OCI-LY7 (cell line): Measurements from ENCODE around the gene ZNF441. TPM values are rescaled to one million over a fixed set of nuclear protein-coding genes. Genes with fewer than 3 reads are reported as not detected.
A peak's percentile ranks its signal among the peaks of the same experiment; 100 is the strongest.

ENCODE experiments used
- BruUV-seq: library from RNA; stranded (reverse); fragments of 400-500 nt; replicated peaks from 2 replicates; lab custom pipeline; 2021; lab: Mats Ljungman, UMichigan
- CTCF ChIA-PET: fragments of 300-600 bp; sonication (Branson Sonifier 250); formaldehyde crosslinking; loops from one replicate; lab custom pipeline; 2022; ENCODE audit warnings: antibody characterized with exemption; ENCODE audit not compliant: unreplicated experiment; lab: Charles Lee
- POLR2A ChIA-PET: fragments of 300-600 bp; sonication (Branson Sonifier 250); formaldehyde crosslinking; loops from one replicate; lab custom pipeline; 2022; ENCODE audit warnings: antibody characterized with exemption; lab: Charles Lee
- DNase-seq: peaks from one replicate; pipeline ENCODE4 v3.0.0-alpha.2; 2015; ENCODE audit warnings: low spot score
- H2AFZ ChIP-seq: fragments of 200-600 bp; sonication (generic), shearing (Covaris generic); 2 replicates; pipeline ENCODE4 v1.6.1; 2014; ENCODE audit warnings: mild to moderate bottlenecking, antibody characterized with exemption, low read length, moderate library complexity
- H3K27ac ChIP-seq: fragments of 200-600 bp; sonication (generic); 2 replicates; pipeline ENCODE4 v1.5.1; 2014; ENCODE audit warnings: mixed run types, low read depth, mild to moderate bottlenecking, moderate library complexity, low read length, inconsistent platforms; ENCODE audit not compliant: poor library complexity, severe bottlenecking
- H3K36me3 ChIP-seq: fragments of 200-600 bp; sonication (generic); 2 replicates; pipeline ENCODE4 v1.6.1; 2014; ENCODE audit warnings: mild to moderate bottlenecking, antibody characterized with exemption, low read length, moderate library complexity, mixed read lengths; ENCODE audit not compliant: insufficient read depth
- H3K4me1 ChIP-seq: fragments of 200-600 bp; sonication (generic); 2 replicates; pipeline ENCODE4 v1.5.1; 2014; ENCODE audit warnings: mild to moderate bottlenecking, low read length; ENCODE audit not compliant: insufficient read depth, poor library complexity, severe bottlenecking
- H3K4me2 ChIP-seq: fragments of 200-600 bp; sonication (generic); 2 replicates; pipeline ENCODE4 v1.6.1; 2014; ENCODE audit warnings: mild to moderate bottlenecking, low read length
- H3K4me3 ChIP-seq: fragments of 200-600 bp; sonication (generic); 2 replicates; pipeline ENCODE4 v1.5.1; 2014; ENCODE audit warnings: mild to moderate bottlenecking, low read depth, low read length; ENCODE audit not compliant: poor library complexity, severe bottlenecking
- H3K79me2 ChIP-seq: fragments of 200-600 bp; sonication (generic); 2 replicates; pipeline ENCODE4 v1.6.1; 2016; ENCODE audit warnings: low read depth, mild to moderate bottlenecking, low read length, moderate library complexity, mixed read lengths; ENCODE audit not compliant: insufficient read depth
- H3K9me2 ChIP-seq: fragments of 200-600 bp; sonication (generic); 2 replicates; pipeline ENCODE4 v1.6.1; 2016; ENCODE audit warnings: mild to moderate bottlenecking, low read length, mixed read lengths; ENCODE audit not compliant: insufficient read depth
- H3K9me3 ChIP-seq: fragments of 200-600 bp; sonication (generic); 2 replicates; pipeline ENCODE4 v1.6.1; 2014; ENCODE audit warnings: mild to moderate bottlenecking, mixed run types, low read length, mixed read lengths
- H4K20me1 ChIP-seq: fragments of 200-600 bp; sonication (generic); 2 replicates; pipeline ENCODE4 v1.6.1; 2014; ENCODE audit warnings: mild to moderate bottlenecking, antibody characterized with exemption, low read length, moderate library complexity, mixed read lengths; ENCODE audit not compliant: insufficient read depth
- EZH2phosphoT487 ChIP-seq: fragments of 200-600 bp; sonication (generic); IDR thresholded peaks from 2 replicates; pipeline ENCODE4 v1.6.1; 2018; ENCODE audit warnings: low read depth, borderline replicate concordance, mild to moderate bottlenecking, mixed run types, antibody characterized with exemption, low read length, moderate library complexity, mixed read lengths
- intact Hi-C: fragments of 100-400 bp; cut with micrococcal nuclease; formaldehyde crosslinking; loops from one replicate; pipeline ENCODE4 v1.10.0; 2022; ENCODE audit not compliant: unreplicated experiment
- total RNA-seq, 2 experiments: library from RNA; depleted of rRNA in 1 of 2; stranded (reverse); fragments of >200 nt in 1 of 2; shearing (Covaris generic) in 1 of 2; gene quantifications; 2 replicates each; pipeline ENCODE4 v1.2.3, GENCODE V29; 2014 to 2022
- TF ChIP-seq, protein P1 (sequence below): fragments of 200-600 bp; sonication (generic); conservative IDR thresholded peaks from 2 replicates; pipeline ENCODE4 v1.5.1; 2014; ENCODE audit warnings: mild to moderate bottlenecking, antibody characterized with exemption, low read length, moderate library complexity, mixed read lengths

The ZNF441 gene
- total RNA-seq, 2 experiments from 2014 or later: 8.4 to 14.5 TPM

DNA sequence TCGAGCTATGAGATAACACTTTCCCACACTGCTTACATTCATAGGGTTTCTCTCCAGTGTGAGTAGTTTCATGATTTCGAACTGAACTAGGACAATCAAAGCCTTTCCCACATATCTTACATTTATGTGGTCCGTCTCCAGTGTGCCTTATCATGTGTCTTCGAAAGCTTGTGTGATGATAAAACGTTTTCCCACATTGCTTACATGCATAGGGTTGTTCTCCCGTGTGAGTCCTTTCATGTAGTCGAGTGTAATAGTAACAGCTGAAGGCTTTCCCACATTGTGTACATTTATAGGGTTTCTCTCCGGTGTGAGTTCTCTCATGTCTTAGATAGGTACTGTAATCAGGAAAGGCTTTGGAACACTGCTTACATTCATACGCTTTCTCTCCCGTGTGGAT, 44.4 kb upstream of the ZNF441 start:
- intact Hi-C loops: no loop called here
- POLR2A ChIA-PET: no interaction called here
- no peak overlapping the region for H3K4me2 ChIP-seq
- H3K27ac ChIP-seq: no peak overlapping the region
- TF ChIP-seq, protein P1, sequence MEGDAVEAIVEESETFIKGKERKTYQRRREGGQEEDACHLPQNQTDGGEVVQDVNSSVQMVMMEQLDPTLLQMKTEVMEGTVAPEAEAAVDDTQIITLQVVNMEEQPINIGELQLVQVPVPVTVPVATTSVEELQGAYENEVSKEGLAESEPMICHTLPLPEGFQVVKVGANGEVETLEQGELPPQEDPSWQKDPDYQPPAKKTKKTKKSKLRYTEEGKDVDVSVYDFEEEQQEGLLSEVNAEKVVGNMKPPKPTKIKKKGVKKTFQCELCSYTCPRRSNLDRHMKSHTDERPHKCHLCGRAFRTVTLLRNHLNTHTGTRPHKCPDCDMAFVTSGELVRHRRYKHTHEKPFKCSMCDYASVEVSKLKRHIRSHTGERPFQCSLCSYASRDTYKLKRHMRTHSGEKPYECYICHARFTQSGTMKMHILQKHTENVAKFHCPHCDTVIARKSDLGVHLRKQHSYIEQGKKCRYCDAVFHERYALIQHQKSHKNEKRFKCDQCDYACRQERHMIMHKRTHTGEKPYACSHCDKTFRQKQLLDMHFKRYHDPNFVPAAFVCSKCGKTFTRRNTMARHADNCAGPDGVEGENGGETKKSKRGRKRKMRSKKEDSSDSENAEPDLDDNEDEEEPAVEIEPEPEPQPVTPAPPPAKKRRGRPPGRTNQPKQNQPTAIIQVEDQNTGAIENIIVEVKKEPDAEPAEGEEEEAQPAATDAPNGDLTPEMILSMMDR: no peak
- TF ChIP-seq EZH2phosphoT487: no peak
- no peaks in the 10 kb centered on the region for H3K9me3 ChIP-seq
- no peak overlapping the region for H2AFZ ChIP-seq
- H3K9me2 ChIP-seq: no peaks in the 10 kb centered on the region
- peaks cover 52% of the 10 kb centered on the region for H3K36me3 ChIP-seq
- no peaks in the 10 kb centered on the region for H3K4me1 ChIP-seq
- DNase-seq: no peak
- H3K79me2 ChIP-seq: no peaks in the 10 kb centered on the region
- BruUV-seq: no TSS peak
- CTCF ChIA-PET: no interaction called here
- no peaks in the 10 kb centered on the region for H4K20me1 ChIP-seq
- H3K4me3 ChIP-seq: no peak overlapping the region

DNA sequence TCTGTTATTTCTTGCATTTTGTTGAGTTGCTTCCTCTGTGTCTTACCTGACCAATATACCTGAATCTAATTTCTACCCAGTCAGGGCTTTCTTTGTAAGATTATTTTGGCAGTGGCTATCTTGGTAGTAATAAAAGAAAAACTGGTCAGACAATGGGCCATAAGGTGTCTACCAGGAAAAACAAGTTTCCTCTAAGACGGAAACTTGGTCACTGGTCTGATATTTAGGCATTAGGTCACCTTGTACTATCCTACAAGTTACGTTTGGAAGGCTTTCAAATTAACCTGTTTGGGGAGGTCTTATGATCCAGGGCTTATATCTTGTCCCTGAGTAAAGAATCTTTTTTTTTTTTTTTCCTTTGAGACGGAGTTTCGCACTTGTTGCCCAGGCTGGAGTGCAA, 37.2 kb upstream of the ZNF441 start:
- intact Hi-C loops: no loop called here
- BruUV-seq: no TSS peak

DNA sequence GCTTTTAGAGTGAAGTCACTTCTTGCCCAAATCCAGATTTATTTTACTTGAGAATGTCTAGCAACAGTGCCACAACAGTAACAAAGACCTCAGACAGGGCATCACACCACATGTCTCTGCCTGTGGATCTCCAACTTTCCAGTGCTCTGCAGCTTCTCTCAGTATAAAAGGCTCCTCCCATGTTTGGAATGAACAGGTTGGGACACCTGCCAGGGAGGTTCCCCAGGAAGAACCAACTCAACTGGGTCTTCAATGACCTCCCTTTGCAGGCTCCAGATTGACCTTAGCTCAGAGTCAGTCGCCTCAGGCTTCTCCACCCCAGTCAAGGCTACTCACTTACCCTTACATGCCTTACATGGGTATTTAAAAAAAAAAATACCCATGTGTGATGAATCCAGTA, 31.4 kb upstream of the ZNF441 start:
- Histone ChIP-seq H3K4me2 (no peak overlapping the region), H3K36me3 (peaks cover 5% of the 10 kb centered on the region; the same call in 1 of the 2 replicates), H3K9me2 (no peaks in the 10 kb centered on the region), H4K20me1 (no peaks in the 10 kb centered on the region), H3K27ac (no peak overlapping the region), H2AFZ (no peak overlapping the region), H3K4me1 (peaks cover 19% of the 10 kb centered on the region), H3K9me3 (no peaks in the 10 kb centered on the region), H3K4me3 (no peak overlapping the region), H3K79me2 (no peaks in the 10 kb centered on the region)
- intact Hi-C loops: no loop called here
- no peak for TF ChIP-seq EZH2phosphoT487
- TF ChIP-seq, protein P1: no peak
- BruUV-seq: TSS peak; percentile 47
- POLR2A ChIA-PET: no interaction called here
- CTCF ChIA-PET: no interaction called here
- no peak for DNase-seq

More for the DNA sequence above, 37.2 kb upstream of the ZNF441 start:
- Histone ChIP-seq H3K79me2 (no peaks in the 10 kb centered on the region), H3K27ac (no peak overlapping the region), H3K9me3 (no peaks in the 10 kb centered on the region), H2AFZ (no peak overlapping the region), H3K9me2 (no peaks in the 10 kb centered on the region), H3K4me1 (no peaks in the 10 kb centered on the region), H3K36me3 (peaks cover 15% of the 10 kb centered on the region), H3K4me3 (no peak overlapping the region), H3K4me2 (no peak overlapping the region), H4K20me1 (no peaks in the 10 kb centered on the region)
- TF ChIP-seq EZH2phosphoT487: no peak
- TF ChIP-seq, protein P1: no peak
- POLR2A ChIA-PET: no interaction called here
- no peak for DNase-seq
- CTCF ChIA-PET: no interaction called here
